RWPE2 (cell line): ENCODE data around the gene ADTRP.

ENCODE experiments used
- ATAC-seq: fragments of 200-7000 bp; cut with Tn5 transposase; 3 replicates; pipeline ENCODE4 v1.9.1; 2021; ENCODE audit warnings: low read depth
- DNase-seq: peaks from one replicate; pipeline ENCODE4 v3.0.0-alpha.2; 2020; ENCODE audit warnings: low spot score
- H3K27ac ChIP-seq: fragments of 450-650 bp; 2 replicates; pipeline ENCODE4 v1.5.1; 2017; ENCODE audit warnings: mild to moderate bottlenecking; ENCODE audit not compliant: poor library complexity, severe bottlenecking
- H3K27me3 ChIP-seq: fragments of 250-450 bp; sonication (Bioruptor Pico); 2 replicates; pipeline ENCODE4 v1.5.1; 2021; ENCODE audit warnings: mild to moderate bottlenecking, moderate library complexity; ENCODE audit not compliant: insufficient read depth, poor library complexity, severe bottlenecking
- H3K36me3 ChIP-seq: fragments of 250-450 bp; sonication (Bioruptor Pico); 2 replicates; pipeline ENCODE4 v1.5.1; 2020; ENCODE audit warnings: low read depth, mild to moderate bottlenecking, moderate library complexity
- H3K4me1 ChIP-seq: fragments of 250-450 bp; sonication (Bioruptor Pico); 2 replicates; pipeline ENCODE4 v1.5.1; 2021; ENCODE audit warnings: mild to moderate bottlenecking, moderate library complexity; ENCODE audit not compliant: insufficient read depth, poor library complexity, severe bottlenecking
- H3K4me3 ChIP-seq: fragments of 250-450 bp; sonication (Bioruptor Pico); 2 replicates; pipeline ENCODE4 v1.5.1; 2021; ENCODE audit warnings: mild to moderate bottlenecking, moderate library complexity; ENCODE audit not compliant: severe bottlenecking
- H3K9me3 ChIP-seq: fragments of 250-450 bp; sonication (Bioruptor Pico); 2 replicates; pipeline ENCODE4 v1.5.1; 2021; ENCODE audit warnings: mild to moderate bottlenecking, moderate library complexity; ENCODE audit not compliant: severe bottlenecking
- CTCF ChIP-seq: fragments of 450-650 bp; IDR thresholded peaks from one replicate; pipeline ENCODE4 v1.5.1; 2017; ENCODE audit warnings: mild to moderate bottlenecking, moderate library complexity; ENCODE audit not compliant: poor library complexity, severe bottlenecking

Gene ADTRP

DNA sequence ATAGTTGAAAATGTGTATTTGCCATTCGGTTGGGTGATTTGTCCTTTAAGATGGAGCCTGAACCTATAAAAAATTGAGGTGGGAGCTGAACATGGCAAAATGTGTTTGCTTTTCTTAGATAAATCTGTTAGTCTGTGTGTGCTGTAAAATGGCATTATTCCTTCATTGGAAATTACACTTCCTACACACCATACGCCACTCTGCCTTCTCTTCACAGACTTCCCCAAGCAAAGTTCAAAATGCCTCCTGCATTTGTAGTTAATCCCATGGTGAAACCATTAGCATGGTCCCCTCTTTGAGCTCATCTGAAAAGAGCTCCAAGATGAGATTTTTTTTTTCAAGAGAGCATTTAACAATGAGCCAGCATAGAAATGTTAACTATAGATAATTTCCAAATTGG is 567 bp downstream of the ADTRP start:
- DNase-seq (no peak), ATAC-seq (no peak)
- Histone ChIP-seq H3K4me3 (no peak overlapping the region), H3K4me1 (peaks cover 4% of the 10 kb centered on the region), H3K27me3 (no peaks in the 10 kb centered on the region), H3K36me3 (no peaks in the 10 kb centered on the region), H3K9me3 (no peaks in the 10 kb centered on the region), H3K27ac (no peak overlapping the region)
- no peak for TF ChIP-seq CTCF

- Histone ChIP-seq H3K36me3 (no peaks in the 10 kb centered on the region), H3K4me1 (peaks cover 23% of the 10 kb centered on the region), H3K27me3 (no peaks in the 10 kb centered on the region), H3K9me3 (no peaks in the 10 kb centered on the region), H3K4me3 (no peak overlapping the region), H3K27ac (no peak overlapping the region)
- DNase-seq = no peak
- no peak for ATAC-seq
- no peak for TF ChIP-seq CTCF
These were observed 2.7 kb downstream of the ADTRP start for GRCh38 chr6:11775791-11776409.

- no peak overlapping the region for H3K4me3 ChIP-seq
- no peaks in the 10 kb centered on the region for H3K27me3 ChIP-seq
- no peaks in the 10 kb centered on the region for H3K36me3 ChIP-seq
- no peak overlapping the region for H3K27ac ChIP-seq
- ATAC-seq = no peak
- no peak for DNase-seq
- peaks cover 33% of the 10 kb centered on the region for H3K4me1 ChIP-seq
- H3K9me3 ChIP-seq = no peaks in the 10 kb centered on the region
- TF ChIP-seq CTCF = no peak
These were observed 4.2 kb downstream of the ADTRP start for GRCh38 chr6:11774426-11774825.

DNA sequence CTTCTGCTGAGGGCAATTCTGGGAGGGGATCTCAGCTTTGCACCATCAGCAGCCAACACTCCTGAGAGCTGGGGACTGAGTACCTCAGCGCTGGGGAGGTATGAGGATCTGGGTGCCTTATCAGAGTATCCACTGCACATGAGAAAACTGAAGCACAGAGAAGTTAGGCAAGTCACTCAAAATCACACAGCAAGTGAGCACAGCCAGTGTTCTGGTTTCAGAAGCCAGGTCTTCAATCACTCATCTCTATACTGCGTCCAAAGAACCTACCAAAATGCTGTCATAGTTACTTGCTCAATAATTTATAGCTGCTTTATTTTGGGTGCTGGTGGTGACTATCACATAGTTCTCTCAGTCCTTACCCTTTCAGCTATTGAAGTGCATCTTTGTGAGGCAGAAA is 5.0 kb downstream of the ADTRP start:
- Histone ChIP-seq H3K36me3 (no peaks in the 10 kb centered on the region), H3K4me1 (peaks cover 42% of the 10 kb centered on the region), H3K27ac (peak overlapping the region; percentile 100), H3K4me3 (no peak overlapping the region), H3K27me3 (no peaks in the 10 kb centered on the region), H3K9me3 (no peaks in the 10 kb centered on the region)
- ATAC-seq = no peak
- no peak for DNase-seq
- TF ChIP-seq CTCF = no peak

DNA sequence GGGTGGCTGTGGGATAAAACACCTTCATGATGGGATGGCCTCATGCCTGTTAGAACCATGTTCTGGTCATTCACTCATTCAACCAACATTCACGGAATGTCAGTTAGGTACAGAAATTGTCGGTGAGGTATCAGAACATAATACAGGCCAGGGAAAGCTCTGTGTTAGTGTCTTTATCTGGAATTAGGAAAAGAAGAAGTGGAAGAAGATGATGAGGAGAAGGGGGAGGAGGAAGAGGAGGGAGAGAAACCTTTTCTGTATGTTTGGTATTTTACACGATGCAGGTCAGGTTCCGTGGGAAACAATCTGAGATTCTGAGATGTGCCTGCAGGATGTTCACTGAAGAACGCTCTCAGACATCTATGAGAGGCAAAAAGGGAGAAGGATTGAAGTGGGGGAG is 5.6 kb downstream of the ADTRP start:
- Histone ChIP-seq H3K27me3 (no peaks in the 10 kb centered on the region), H3K36me3 (no peaks in the 10 kb centered on the region), H3K4me1 (peaks cover 42% of the 10 kb centered on the region), H3K9me3 (no peaks in the 10 kb centered on the region), H3K4me3 (no peak overlapping the region), H3K27ac (peak overlapping the region; percentile 100)
- TF ChIP-seq CTCF = no peak
- ATAC-seq = no peak
- DNase-seq = no peak
